Measurements from ENCODE around the gene MICAL2.
A peak's percentile ranks its signal among the peaks of the same experiment; 100 is the strongest.

MICAL2 gene

GRCh38 chr11:12174128-12174476 is 63.7 kb downstream of the MICAL2 start:
- no peak for DNase-seq

GRCh38 chr11:12174477-12175143 is 64.2 kb downstream of the MICAL2 start:
- no peak for DNase-seq

- peak; percentile 85 to 93 for DNase-seq
Observed at GRCh38 chr11:12175694-12176241, 65.4 kb downstream of the MICAL2 start.

GRCh38 chr11:12176410-12176809 is 66.0 kb downstream of the MICAL2 start:
- no peak for DNase-seq

- no peak for DNase-seq
Observed at GRCh38 chr11:12177739-12178338, 67.4 kb downstream of the MICAL2 start.

- no peak for DNase-seq
Observed at GRCh38 chr11:12179019-12179418, 68.6 kb downstream of the MICAL2 start.

- DNase-seq = no peak
Observed at GRCh38 chr11:12179531-12179930, 69.1 kb downstream of the MICAL2 start.

GRCh38 chr11:12180257-12181205 is 70.1 kb downstream of the MICAL2 start:
- DNase-seq = no peak

GRCh38 chr11:12182302-12182675 is 71.9 kb downstream of the MICAL2 start:
- DNase-seq = no peak

GRCh38 chr11:12182676-12183541 is 72.5 kb downstream of the MICAL2 start:
- peak; percentile 86 to 92 for DNase-seq

GRCh38 chr11:12183827-12184620 is 73.6 kb downstream of the MICAL2 start:
- no peak for DNase-seq

GRCh38 chr11:12184699-12185098 is 74.3 kb downstream of the MICAL2 start:
- DNase-seq = no peak

GRCh38 chr11:12185106-12185690 is 74.8 kb downstream of the MICAL2 start:
- DNase-seq = no peak

GRCh38 chr11:12185914-12186313 is 75.5 kb downstream of the MICAL2 start:
- DNase-seq = no peak

- no peak for DNase-seq
Observed at GRCh38 chr11:12186701-12187100, 76.3 kb downstream of the MICAL2 start.

GRCh38 chr11:12187399-12187798 is 77.0 kb downstream of the MICAL2 start:
- DNase-seq = no peak

GRCh38 chr11:12188548-12189317 is 78.3 kb downstream of the MICAL2 start:
- DNase-seq = no peak

GRCh38 chr11:12189543-12190235 is 79.3 kb downstream of the MICAL2 start:
- no peak for DNase-seq

- no peak for DNase-seq
Observed at GRCh38 chr11:12190511-12190910, 80.1 kb downstream of the MICAL2 start.
